ENCODE data around the gene MRTFB.

MRTFB gene

GRCh38 chr16:14087181-14087580 lies 16.1 kb downstream of the MRTFB start:
- H3K4me3 ChIP-seq (ENCODE audit: low read length) = no peak overlapping the region
- no peak for TF ChIP-seq ZNF274 (IDR thresholded peaks at IDR 0.05; ENCODE audit: low read depth, low read length)

DNA sequence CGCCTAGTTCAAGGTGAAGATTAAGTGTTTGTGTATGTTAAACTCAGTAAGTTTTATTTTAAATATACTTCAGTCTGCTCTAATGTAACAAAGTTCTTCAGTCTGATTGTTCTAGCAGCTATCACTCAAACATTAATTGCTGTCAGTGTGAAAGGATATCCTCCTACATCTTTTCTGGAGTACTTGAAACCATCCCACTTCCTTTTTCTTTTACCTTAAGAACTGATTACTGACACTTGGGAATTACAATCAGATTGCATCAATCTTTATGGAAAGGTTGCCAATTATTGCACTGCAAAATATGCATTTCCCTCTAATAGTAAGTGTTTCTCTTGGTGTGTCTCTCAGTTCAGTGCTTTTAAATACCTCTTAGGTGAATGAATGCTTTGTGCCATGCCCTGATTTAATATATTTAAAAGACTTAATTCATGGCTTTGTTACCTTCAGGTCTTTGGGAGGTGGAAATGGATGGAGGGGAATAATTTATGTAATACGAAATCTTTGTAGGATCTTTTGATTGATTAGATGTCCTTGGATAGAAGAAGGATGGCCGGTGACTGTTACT lies 16.6 kb downstream of the MRTFB start:
- H3K4me3 ChIP-seq (ENCODE audit: low read length) = no peak overlapping the region
- TF ChIP-seq ZNF274 (IDR thresholded peaks at IDR 0.05; ENCODE audit: low read depth, low read length) = no peak

DNA sequence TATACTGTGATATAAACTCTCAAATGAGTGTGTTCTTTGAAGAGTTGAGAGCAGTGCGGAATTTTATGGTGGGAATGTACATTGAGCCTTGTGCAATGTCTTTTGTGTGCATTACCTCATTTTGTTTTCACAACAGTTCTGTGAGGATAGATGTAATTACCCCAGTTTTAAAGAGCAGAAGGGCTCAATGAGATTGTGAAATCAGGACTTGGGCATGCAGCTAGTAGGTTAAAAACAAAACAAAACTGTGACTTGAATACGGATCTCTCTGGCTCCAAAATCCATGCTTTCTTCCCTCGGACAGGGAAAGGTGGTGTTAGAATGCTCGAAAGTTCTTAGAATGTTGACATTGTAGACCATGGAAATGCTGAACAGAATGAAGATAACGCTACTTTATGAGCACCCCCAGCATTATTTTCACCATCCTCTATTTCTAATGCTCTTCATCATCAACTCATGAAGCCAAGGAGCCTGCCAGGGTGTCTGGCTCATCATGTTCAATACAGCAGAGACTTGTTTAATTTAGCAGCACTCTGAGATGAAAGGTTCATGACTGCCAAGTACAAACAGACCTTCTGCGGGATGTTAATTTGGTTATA lies 17.1 kb downstream of the MRTFB start:
- no peak overlapping the region for H3K4me3 ChIP-seq (ENCODE audit: low read length)
- TF ChIP-seq ZNF274 (IDR thresholded peaks at IDR 0.05; ENCODE audit: low read depth, low read length) = no peak

- no peak for TF ChIP-seq ZNF274 (IDR thresholded peaks at IDR 0.05; ENCODE audit: low read depth, low read length)
- no peak overlapping the region for H3K4me3 ChIP-seq (ENCODE audit: low read length)
Measured at GRCh38 chr16:14089283-14089823, 18.2 kb downstream of the MRTFB start.

- H3K4me3 ChIP-seq (ENCODE audit: low read length) = no peak overlapping the region
- TF ChIP-seq ZNF274 (IDR thresholded peaks at IDR 0.05; ENCODE audit: low read depth, low read length) = no peak
Measured at GRCh38 chr16:14092561-14092960, 21.4 kb downstream of the MRTFB start.

- no peak for TF ChIP-seq ZNF274 (IDR thresholded peaks at IDR 0.05; ENCODE audit: low read depth, low read length)
- H3K4me3 ChIP-seq (ENCODE audit: low read length) = no peak overlapping the region
Measured at GRCh38 chr16:14095883-14096551, 24.9 kb downstream of the MRTFB start.

DNA sequence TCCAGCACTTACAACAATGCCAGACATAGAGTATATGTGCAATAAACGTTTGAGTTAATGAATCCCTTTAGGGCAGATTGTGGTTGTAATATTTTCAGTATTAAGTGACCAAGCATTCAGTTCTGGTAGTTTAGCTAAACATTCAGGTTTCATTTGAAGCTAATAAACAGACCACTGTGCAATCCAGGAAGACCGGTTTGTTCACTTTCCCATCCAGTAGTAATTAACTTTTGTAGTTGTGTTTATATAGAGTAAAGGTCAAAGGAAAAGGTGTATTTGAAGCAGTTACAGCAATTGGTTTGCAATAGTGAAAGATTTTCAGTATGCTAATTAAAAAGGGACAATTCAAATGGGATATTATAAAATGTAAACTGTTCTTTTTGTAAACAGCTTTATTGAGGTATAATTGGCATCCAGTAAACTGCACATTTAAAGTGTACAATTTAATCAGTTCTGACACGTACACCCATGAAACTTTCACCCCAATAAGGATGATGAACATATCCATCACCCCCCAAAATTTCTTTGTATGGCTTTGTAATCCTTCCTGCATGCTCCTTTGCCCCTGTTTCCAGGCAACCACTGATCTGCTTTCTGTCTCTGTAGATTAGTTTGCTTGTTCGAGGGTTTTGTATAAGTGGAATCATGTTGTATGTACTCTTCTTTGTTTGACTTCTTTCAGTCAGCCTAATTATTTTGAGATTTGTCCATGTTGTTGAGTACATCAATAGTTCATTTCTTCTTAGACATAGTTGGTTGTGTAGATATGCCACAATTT lies 26.3 kb downstream of the MRTFB start:
- no peak overlapping the region for H3K4me3 ChIP-seq (ENCODE audit: low read length)
- TF ChIP-seq ZNF274 (IDR thresholded peaks at IDR 0.05; ENCODE audit: low read depth, low read length) = no peak

GRCh38 chr16:14098081-14098480 lies 27.0 kb downstream of the MRTFB start:
- no peak for TF ChIP-seq ZNF274 (IDR thresholded peaks at IDR 0.05; ENCODE audit: low read depth, low read length)
- H3K4me3 ChIP-seq (ENCODE audit: low read length) = no peak overlapping the region

DNA sequence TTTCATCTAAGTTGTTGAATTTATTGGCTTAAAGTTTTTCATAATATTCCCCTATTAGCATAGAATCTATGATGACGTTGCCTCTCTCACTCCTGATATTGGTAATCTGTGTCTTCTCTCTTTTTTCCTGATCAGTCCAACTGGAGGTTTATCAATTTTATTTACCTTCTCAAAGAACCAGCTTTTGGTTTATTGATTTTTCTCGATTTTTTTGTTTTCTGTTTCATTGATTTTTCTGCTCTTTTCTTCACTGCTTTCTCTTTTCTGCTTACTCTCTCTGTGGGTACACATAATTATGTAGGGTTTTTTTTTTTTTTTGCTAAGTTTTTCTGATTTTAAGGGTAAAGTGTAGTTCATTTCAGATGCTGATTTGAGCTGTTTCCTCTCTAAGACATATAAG lies 29.7 kb downstream of the MRTFB start:
- TF ChIP-seq ZNF274 (IDR thresholded peaks at IDR 0.05; ENCODE audit: low read depth, low read length) = no peak
- no peak overlapping the region for H3K4me3 ChIP-seq (ENCODE audit: low read length)

DNA sequence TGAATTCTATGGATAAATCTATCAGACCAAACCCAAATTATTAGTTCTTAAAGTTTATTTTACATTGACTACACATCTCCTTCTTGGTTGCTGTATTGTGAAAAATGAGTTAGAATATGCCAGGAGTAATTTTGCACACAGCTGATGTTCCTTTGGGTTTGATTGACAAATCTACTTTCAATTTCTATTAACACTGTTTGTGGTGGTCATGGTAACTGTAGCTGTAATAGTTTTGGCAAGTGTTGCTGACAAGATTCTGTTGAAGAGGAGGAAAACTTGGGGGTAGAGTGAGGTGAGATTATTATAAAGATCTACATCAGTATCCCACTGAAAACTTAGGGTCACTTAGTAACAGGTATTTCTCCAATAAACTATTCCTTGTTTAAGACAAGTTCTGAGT lies 30.3 kb downstream of the MRTFB start:
- TF ChIP-seq ZNF274 (IDR thresholded peaks at IDR 0.05; ENCODE audit: low read depth, low read length) = no peak
- H3K4me3 ChIP-seq (ENCODE audit: low read length) = no peak overlapping the region

GRCh38 chr16:14102925-14103720 lies 32.0 kb downstream of the MRTFB start:
- H3K4me3 ChIP-seq (ENCODE audit: low read length) = no peak overlapping the region

GRCh38 chr16:14104066-14104465 lies 32.9 kb downstream of the MRTFB start:
- no peak for TF ChIP-seq ZNF274 (IDR thresholded peaks at IDR 0.05; ENCODE audit: low read depth, low read length)
- no peak overlapping the region for H3K4me3 ChIP-seq (ENCODE audit: low read length)

More at GRCh38 chr16:14102925-14103720, 32.0 kb downstream of the MRTFB start:
- TF ChIP-seq ZNF274 (IDR thresholded peaks at IDR 0.05; ENCODE audit: low read depth, low read length) = no peak

- no peak overlapping the region for H3K4me3 ChIP-seq (ENCODE audit: low read length)
- TF ChIP-seq ZNF274 (IDR thresholded peaks at IDR 0.05; ENCODE audit: low read depth, low read length) = no peak
Measured at GRCh38 chr16:14105760-14106375, 34.7 kb downstream of the MRTFB start.

Data from GM08714 (cell line).